H9 (cell line): Measurements from ENCODE around the gene EEF2K. TPM values are rescaled to one million over a fixed set of nuclear protein-coding genes. Genes with fewer than 3 reads are reported as not detected.

Experiments
- DNase-seq: peaks from one replicate; pipeline ENCODE4 v3.0.0-alpha.2; 2017
- H2AFZ ChIP-seq: one replicate; pipeline ENCODE4 v1.6.1; 2013; ENCODE audit warnings: mild to moderate bottlenecking, low read length, control low read depth, moderate library complexity
- H2AK5ac ChIP-seq: 2 replicates; pipeline ENCODE4 v1.6.1; 2013; ENCODE audit warnings: low read length, control low read depth, mixed read lengths; ENCODE audit not compliant: insufficient read length
- H2BK120ac ChIP-seq: one replicate; pipeline ENCODE4 v1.6.1; 2013; ENCODE audit warnings: low read depth, mild to moderate bottlenecking, low read length, control low read depth, inconsistent platforms; ENCODE audit not compliant: poor library complexity, severe bottlenecking
- H2BK12ac ChIP-seq: 2 replicates; pipeline ENCODE4 v1.6.1; 2013; ENCODE audit warnings: low read length, control low read depth, mixed read lengths, low read depth; ENCODE audit not compliant: insufficient read length
- H2BK15ac ChIP-seq: 2 replicates; pipeline ENCODE4 v1.6.1; 2013; ENCODE audit warnings: low read depth, low read length, control low read depth
- H2BK20ac ChIP-seq: one replicate; pipeline ENCODE4 v1.6.1; 2013; ENCODE audit warnings: low read depth, mild to moderate bottlenecking, low read length, control low read depth, inconsistent platforms; ENCODE audit not compliant: poor library complexity, severe bottlenecking
- H2BK5ac ChIP-seq: 2 replicates; pipeline ENCODE4 v1.6.1; 2013; ENCODE audit warnings: low read length, control low read depth, mixed read lengths; ENCODE audit not compliant: insufficient read length
- H3K14ac ChIP-seq: 2 replicates; pipeline ENCODE4 v1.6.1; 2013; ENCODE audit warnings: low read length, control low read depth; ENCODE audit not compliant: insufficient read depth
- H3K18ac ChIP-seq: 2 replicates; pipeline ENCODE4 v1.6.1; 2013; ENCODE audit warnings: low read depth, mild to moderate bottlenecking, mixed read lengths, low read length, control low read depth; ENCODE audit not compliant: insufficient read length
- H3K23ac ChIP-seq: 2 replicates; pipeline ENCODE4 v1.6.1; 2013; ENCODE audit warnings: low read length, control low read depth, mixed read lengths, low read depth; ENCODE audit not compliant: insufficient read length
- H3K23me2 ChIP-seq: 2 replicates; pipeline ENCODE4 v1.6.1; 2013; ENCODE audit warnings: low read depth, mild to moderate bottlenecking, mixed read lengths, low read length, control low read depth; ENCODE audit not compliant: insufficient read length, poor library complexity, severe bottlenecking
- H3K27ac ChIP-seq: 2 replicates; pipeline ENCODE4 v1.5.1; 2013; ENCODE audit warnings: low read length, control low read depth, mixed read lengths, low read depth; ENCODE audit not compliant: insufficient read length
- H3K27me3 ChIP-seq: 2 replicates; pipeline ENCODE4 v1.6.1; 2013; ENCODE audit warnings: low read length, control low read depth, inconsistent platforms; ENCODE audit not compliant: insufficient read depth
- H3K4ac ChIP-seq: 2 replicates; pipeline ENCODE4 v1.6.1; 2013; ENCODE audit warnings: low read depth, mild to moderate bottlenecking, control low read depth, inconsistent platforms, low read length, moderate library complexity
- H3K4me1 ChIP-seq: 2 replicates; pipeline ENCODE4 v1.6.1; 2013; ENCODE audit warnings: low read length, control low read depth, inconsistent platforms; ENCODE audit not compliant: insufficient read depth
- H3K4me2 ChIP-seq: 2 replicates; pipeline ENCODE4 v1.6.1; 2013; ENCODE audit warnings: low read length, control low read depth, mixed read lengths; ENCODE audit not compliant: insufficient read length, insufficient read depth
- H3K56ac ChIP-seq: 2 replicates; pipeline ENCODE4 v1.6.1; 2013; ENCODE audit warnings: low read depth, mild to moderate bottlenecking, mixed read lengths, low read length, control low read depth; ENCODE audit not compliant: insufficient read length
- H3K79me1 ChIP-seq: 2 replicates; pipeline ENCODE4 v1.6.1; 2013; ENCODE audit warnings: low read depth, mild to moderate bottlenecking, moderate library complexity, low read length, control low read depth, inconsistent platforms; ENCODE audit not compliant: insufficient read depth, poor library complexity, severe bottlenecking
- H3K79me2 ChIP-seq: 2 replicates; pipeline ENCODE4 v1.6.1; 2013; ENCODE audit warnings: low read length, control low read depth, inconsistent platforms; ENCODE audit not compliant: insufficient read depth
- H3K9ac ChIP-seq: 2 replicates; pipeline ENCODE4 v1.6.1; 2013; ENCODE audit warnings: low read length, control low read depth, mixed read lengths; ENCODE audit not compliant: insufficient read length; ENCODE audit errors: extremely low read depth
- H3K9me3 ChIP-seq: one replicate; pipeline ENCODE4 v1.6.1; 2013; ENCODE audit warnings: low read depth, low read length, inconsistent platforms; ENCODE audit not compliant: control insufficient read depth
- H3T11ph ChIP-seq: one replicate; pipeline ENCODE4 v1.6.1; 2013; ENCODE audit warnings: mild to moderate bottlenecking, low read length, control low read depth, inconsistent platforms
- H4K20me1 ChIP-seq: one replicate; pipeline ENCODE4 v1.6.1; 2013; ENCODE audit not compliant: control insufficient read depth, insufficient read length, insufficient read depth
- H4K5ac ChIP-seq: 2 replicates; pipeline ENCODE4 v1.6.1; 2013; ENCODE audit warnings: low read depth, mild to moderate bottlenecking, mixed read lengths, low read length, control low read depth; ENCODE audit not compliant: insufficient read length
- H4K8ac ChIP-seq: replicated peaks from 2 replicates; pipeline ENCODE4 v1.6.1; 2013; ENCODE audit warnings: low read length, control low read depth, mixed read lengths, low read depth; ENCODE audit not compliant: insufficient read length
- H4K91ac ChIP-seq: 2 replicates; pipeline ENCODE4 v1.6.1; 2013; ENCODE audit warnings: low read depth, mild to moderate bottlenecking, moderate library complexity, mixed read lengths, low read length, control low read depth; ENCODE audit not compliant: insufficient read length
- H3K27ac Mint-ChIP-seq, 3 experiments: 2 replicates in 2 of 3; 3 replicates in 1 of 3; pipeline ENCODE4 v1.8.0; 2020 to 2021; ENCODE audit warnings: mixed read lengths in 3 of 3, mild to moderate bottlenecking in 1 of 3, moderate library complexity in 1 of 3
- H3K27me3 Mint-ChIP-seq: 2 replicates; pipeline ENCODE4 v1.8.0; 2021; ENCODE audit warnings: low read depth, mild to moderate bottlenecking, moderate library complexity, mixed read lengths
- H3K36me3 Mint-ChIP-seq, 3 experiments: 2 replicates in 2 of 3; 3 replicates in 1 of 3; pipeline ENCODE4 v1.8.0; 2020 to 2021; ENCODE audit warnings: low read depth in 3 of 3, mixed read lengths in 3 of 3; ENCODE audit not compliant: insufficient read depth in 1 of 3
- H3K4me1 Mint-ChIP-seq, 2 experiments: 2 replicates each; pipeline ENCODE4 v1.8.0; 2020; ENCODE audit warnings: mixed read lengths in 2 of 2
- H3K4me3 Mint-ChIP-seq, 2 experiments: 2 replicates in 1 of 2; 3 replicates in 1 of 2; pipeline ENCODE4 v1.8.0; 2020 to 2021; ENCODE audit warnings: mild to moderate bottlenecking in 2 of 2, mixed read lengths in 2 of 2, moderate library complexity in 1 of 2
- H3K9me3 Mint-ChIP-seq, 2 experiments: 2 replicates in 1 of 2; 3 replicates in 1 of 2; pipeline ENCODE4 v1.8.0; 2020; ENCODE audit warnings: mild to moderate bottlenecking in 2 of 2, mixed read lengths in 2 of 2, moderate library complexity in 1 of 2
- WGBS: extraction: QIAGEN DNeasy Blood & Tissue Kit; methylation state at CpG from one replicate; pipeline ENCODE4 v1.1.7; 2013; ENCODE audit warnings: missing lambda C conversion rate, low lambda C conversion rate, mixed read lengths; ENCODE audit not compliant: insufficient read length; ENCODE audit errors: extremely low coverage; 5-methylcytosine and 5-hydroxymethylcytosine counted together
- long read RNA-seq: library from polyadenylated mRNA; unstranded; transcript quantifications from one replicate; pipeline ENCODE4 v2.0.0, GENCODE V29; 2020
- total RNA-seq: library from RNA; stranded (reverse); gene quantifications from 2 replicates; pipeline ENCODE4 v1.2.1, GENCODE V29; 2021
- TF ChIP-seq, protein P1 (sequence below): fragments of 200-600 bp; sonication (generic); conservative IDR thresholded peaks from 3 replicates; pipeline ENCODE4 v1.8.0; 2021; ENCODE audit warnings: antibody characterized with exemption, mild to moderate bottlenecking

EEF2K gene
- total RNA-seq, result 19.6 and 20.7 TPM in 2 replicates
- long read RNA-seq, full-length matches to known transcripts, result 5 of 27 reads
- long read RNA-seq, partial matches to known transcripts, result 5 of 27 reads
- long read RNA-seq, other reads (novel, unspliced or antisense), result 17 of 27 reads

- Histone ChIP-seq H3K23me2 (peaks cover 14% of the 10 kb centered on the region), H2AFZ (no peak within 1 kb of the TSS), H3K56ac (no peak within 1 kb of the TSS), H2BK15ac (no peak within 1 kb of the TSS), H3K18ac (no peak within 1 kb of the TSS), H4K5ac (no peak within 1 kb of the TSS), H4K91ac (no peak within 1 kb of the TSS), H4K20me1 (no peaks in the 10 kb centered on the region), H2BK120ac (no peak within 1 kb of the TSS), H2BK20ac (no peak within 1 kb of the TSS), H3T11ph (no peak within 1 kb of the TSS), H3K23ac (no peak within 1 kb of the TSS), H3K79me1 (peaks cover 8% of the 10 kb centered on the region), H3K14ac (peak within 1 kb of the TSS; percentile 55), H2AK5ac (no peak within 1 kb of the TSS), H3K79me2 (peaks cover 9% of the 10 kb centered on the region; the same call in 1 of the 2 replicates), H3K9me3 (no peaks in the 10 kb centered on the region), H3K27ac (no peak within 1 kb of the TSS), H3K9ac (peak within 1 kb of the TSS; percentile 56), H3K4me1 (peaks cover 5% of the 10 kb centered on the region; the same call in 1 of the 2 replicates), H2BK12ac (no peak within 1 kb of the TSS), H3K4me2 (peak within 1 kb of the TSS; percentile 89), H4K8ac (no peak within 1 kb of the TSS), H3K4ac (no peak within 1 kb of the TSS), H3K27me3 (no peaks in the 10 kb centered on the region), H2BK5ac (no peak within 1 kb of the TSS)
- Mint-ChIP-seq H3K36me3 (peaks cover 3 to 12% (median 9%) of the 10 kb centered on the region in 3 experiments; a peak in 4 of 7 replicates), H3K27me3 (no peaks in the 10 kb centered on the region), H3K4me1 (peaks cover 15 to 16% of the 10 kb centered on the region in 2 experiments), H3K4me3 (peak within 1 kb of the TSS; percentile 74 to 97), H3K27ac (peak within 1 kb of the TSS in 1 of 3 experiments; percentile 32; a peak in 2 of 7 replicates), H3K9me3 (no peaks in the 10 kb centered on the region; a peak in 3 of 5 replicates)
- no CpG with 5 or more reads among the region's 74 CpGs for WGBS
- DNase-seq, result peak; percentile 97
- TF ChIP-seq, protein P1, sequence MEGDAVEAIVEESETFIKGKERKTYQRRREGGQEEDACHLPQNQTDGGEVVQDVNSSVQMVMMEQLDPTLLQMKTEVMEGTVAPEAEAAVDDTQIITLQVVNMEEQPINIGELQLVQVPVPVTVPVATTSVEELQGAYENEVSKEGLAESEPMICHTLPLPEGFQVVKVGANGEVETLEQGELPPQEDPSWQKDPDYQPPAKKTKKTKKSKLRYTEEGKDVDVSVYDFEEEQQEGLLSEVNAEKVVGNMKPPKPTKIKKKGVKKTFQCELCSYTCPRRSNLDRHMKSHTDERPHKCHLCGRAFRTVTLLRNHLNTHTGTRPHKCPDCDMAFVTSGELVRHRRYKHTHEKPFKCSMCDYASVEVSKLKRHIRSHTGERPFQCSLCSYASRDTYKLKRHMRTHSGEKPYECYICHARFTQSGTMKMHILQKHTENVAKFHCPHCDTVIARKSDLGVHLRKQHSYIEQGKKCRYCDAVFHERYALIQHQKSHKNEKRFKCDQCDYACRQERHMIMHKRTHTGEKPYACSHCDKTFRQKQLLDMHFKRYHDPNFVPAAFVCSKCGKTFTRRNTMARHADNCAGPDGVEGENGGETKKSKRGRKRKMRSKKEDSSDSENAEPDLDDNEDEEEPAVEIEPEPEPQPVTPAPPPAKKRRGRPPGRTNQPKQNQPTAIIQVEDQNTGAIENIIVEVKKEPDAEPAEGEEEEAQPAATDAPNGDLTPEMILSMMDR, result peak; percentile 83
These were observed at the start of gene EEF2K for GRCh38 chr16:22206013-22206841. EEF2K (plus strand) TSS chr16:22206278; CDS start chr16:22225730, 19,452 bp downstream.
